Bronchial epithelial cell (primary cell): ENCODE data around the gene ATP6V0B. TPM values are rescaled to one million over a fixed set of nuclear protein-coding genes. Genes with fewer than 3 reads are reported as not detected.

Experiments
- DNase-seq: peaks from one replicate; pipeline ENCODE4 v3.0.0-alpha.2; 2010; ENCODE audit warnings: low read depth
- FAIRE-seq: peaks from 2 replicates; lab custom pipeline; 2011; peaks lifted over from hg19 to GRCh38; lab: Jason Lieb, UNC
- H3K27me3 ChIP-seq: 2 replicates; pipeline ENCODE4 v1.5.1; 2011; ENCODE audit warnings: low read length; ENCODE audit not compliant: control insufficient read depth, insufficient read depth
- H3K36me3 ChIP-seq: 2 replicates; pipeline ENCODE4 v1.5.1; 2011; ENCODE audit warnings: low read length; ENCODE audit not compliant: control insufficient read depth, insufficient read depth
- H3K4me3 ChIP-seq: 2 replicates; pipeline ENCODE4 v1.5.1; 2011; ENCODE audit warnings: mild to moderate bottlenecking, low read depth, low read length, control low read depth
- total RNA-seq: library from RNA; depleted of rRNA; stranded (reverse); fragments of >200 nt; gene quantifications from 2 replicates; pipeline ENCODE4 v1.2.1, GENCODE V29; 2014
- TF ChIP-seq, protein P1 (sequence below): IDR thresholded peaks from 2 replicates; pipeline ENCODE4 v1.5.1; 2011; ENCODE audit warnings: mild to moderate bottlenecking, moderate library complexity, low read length, control low read depth, inconsistent platforms; ENCODE audit not compliant: insufficient read depth, severe bottlenecking

ATP6V0B gene
- total RNA-seq, 1 donor from 2014 or later = 220 TPM

- H3K36me3 ChIP-seq = peaks cover 5% of the 10 kb centered on the region
- FAIRE-seq = no peak
- no peak overlapping the region for H3K4me3 ChIP-seq
- DNase-seq = no peak
- TF ChIP-seq, protein P1, sequence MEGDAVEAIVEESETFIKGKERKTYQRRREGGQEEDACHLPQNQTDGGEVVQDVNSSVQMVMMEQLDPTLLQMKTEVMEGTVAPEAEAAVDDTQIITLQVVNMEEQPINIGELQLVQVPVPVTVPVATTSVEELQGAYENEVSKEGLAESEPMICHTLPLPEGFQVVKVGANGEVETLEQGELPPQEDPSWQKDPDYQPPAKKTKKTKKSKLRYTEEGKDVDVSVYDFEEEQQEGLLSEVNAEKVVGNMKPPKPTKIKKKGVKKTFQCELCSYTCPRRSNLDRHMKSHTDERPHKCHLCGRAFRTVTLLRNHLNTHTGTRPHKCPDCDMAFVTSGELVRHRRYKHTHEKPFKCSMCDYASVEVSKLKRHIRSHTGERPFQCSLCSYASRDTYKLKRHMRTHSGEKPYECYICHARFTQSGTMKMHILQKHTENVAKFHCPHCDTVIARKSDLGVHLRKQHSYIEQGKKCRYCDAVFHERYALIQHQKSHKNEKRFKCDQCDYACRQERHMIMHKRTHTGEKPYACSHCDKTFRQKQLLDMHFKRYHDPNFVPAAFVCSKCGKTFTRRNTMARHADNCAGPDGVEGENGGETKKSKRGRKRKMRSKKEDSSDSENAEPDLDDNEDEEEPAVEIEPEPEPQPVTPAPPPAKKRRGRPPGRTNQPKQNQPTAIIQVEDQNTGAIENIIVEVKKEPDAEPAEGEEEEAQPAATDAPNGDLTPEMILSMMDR = no peak
- no peaks in the 10 kb centered on the region for H3K27me3 ChIP-seq
Measured at GRCh38 chr1:43944860-43945259, 29.9 kb upstream of the ATP6V0B start.

DNA sequence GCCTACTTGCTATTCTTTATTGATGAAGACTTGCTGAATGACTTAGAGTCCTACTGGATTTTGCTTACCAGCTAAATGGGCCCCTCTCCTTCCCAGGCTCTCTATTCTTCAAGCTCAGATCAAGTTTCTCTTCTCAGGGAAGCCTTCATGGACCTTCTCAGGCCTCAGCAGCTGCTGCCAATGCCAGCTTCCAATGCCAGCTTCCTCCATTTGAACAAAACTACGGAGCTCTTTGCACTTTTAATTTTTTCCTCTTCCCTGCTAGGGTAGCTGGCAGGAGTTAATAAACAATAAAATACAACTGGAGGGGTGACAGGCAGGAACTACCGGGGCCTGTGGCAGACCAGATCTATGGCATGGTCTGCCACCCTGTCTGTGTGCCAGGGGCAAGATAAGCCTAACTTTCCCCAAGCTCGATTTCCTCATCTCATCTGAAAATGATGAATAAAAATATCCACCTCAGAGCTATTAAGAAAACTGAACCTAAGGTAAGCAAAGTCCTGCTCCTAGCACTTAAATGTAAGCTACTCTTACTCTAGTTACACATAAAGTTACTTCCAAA lies 29.0 kb upstream of the ATP6V0B start:
- DNase-seq (no peak), FAIRE-seq (no peak)
- TF ChIP-seq, protein P1 = no peak

DNA sequence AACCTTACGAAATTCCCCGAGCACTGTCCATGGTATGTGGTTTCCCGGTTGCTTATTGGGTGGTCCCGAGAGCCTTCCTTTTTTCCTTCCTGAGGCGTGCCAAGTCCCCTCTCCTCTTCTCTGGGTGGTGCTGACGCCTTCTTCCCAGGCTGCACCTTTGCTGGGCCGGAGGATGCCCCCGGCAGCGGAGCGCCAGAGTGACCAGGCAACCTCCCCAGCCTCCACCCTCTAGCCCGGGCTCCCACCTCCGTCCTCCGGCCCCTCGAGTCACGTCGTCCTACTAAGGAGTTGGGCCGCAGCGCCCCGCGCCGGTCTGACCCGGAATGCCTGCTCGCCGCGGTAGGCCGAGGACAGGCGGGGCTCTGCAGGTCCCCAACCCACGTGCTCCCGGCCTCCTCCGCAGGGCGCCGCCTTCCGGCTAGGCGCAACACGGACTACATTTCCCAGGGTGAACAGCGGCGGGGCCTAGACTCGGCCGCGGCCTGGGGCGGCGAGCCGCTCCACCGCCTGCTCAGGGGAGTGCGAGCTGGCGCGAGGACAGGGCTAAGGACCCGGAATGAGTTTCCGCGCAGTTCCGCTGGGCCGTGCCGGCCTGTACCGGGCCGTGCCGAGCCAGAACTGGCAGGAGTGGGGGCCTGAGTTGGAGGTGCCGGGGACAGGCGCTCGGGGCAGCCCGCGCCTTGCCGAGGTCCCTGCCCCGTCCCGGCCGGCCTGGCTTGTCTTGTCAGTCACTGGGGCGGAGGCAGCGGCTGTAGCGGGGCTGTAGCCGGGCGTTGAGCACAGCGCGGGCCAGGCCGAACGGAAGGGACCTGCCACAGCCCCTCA lies 28.3 kb upstream of the ATP6V0B start, which contains the start of gene IPO13:
Gene IPO13, plus strand, starts transcription at position 715 of the 825 bp plus-strand sequence. CDS start 651 bp downstream, outside the sequence.
- Histone ChIP-seq H3K27me3 (no peaks in the 10 kb centered on the region), H3K4me3 (peak within 1 kb of the TSS; percentile 89), H3K36me3 (peaks cover 5% of the 10 kb centered on the region)
- TF ChIP-seq, protein P1 = peak; percentile 77
- FAIRE-seq (no peak), DNase-seq (peak; percentile 90)

More for the DNA sequence above, 29.0 kb upstream of the ATP6V0B start:
- Histone ChIP-seq H3K4me3 (peak overlapping the region; percentile 89), H3K27me3 (no peaks in the 10 kb centered on the region), H3K36me3 (peaks cover 5% of the 10 kb centered on the region)

DNA sequence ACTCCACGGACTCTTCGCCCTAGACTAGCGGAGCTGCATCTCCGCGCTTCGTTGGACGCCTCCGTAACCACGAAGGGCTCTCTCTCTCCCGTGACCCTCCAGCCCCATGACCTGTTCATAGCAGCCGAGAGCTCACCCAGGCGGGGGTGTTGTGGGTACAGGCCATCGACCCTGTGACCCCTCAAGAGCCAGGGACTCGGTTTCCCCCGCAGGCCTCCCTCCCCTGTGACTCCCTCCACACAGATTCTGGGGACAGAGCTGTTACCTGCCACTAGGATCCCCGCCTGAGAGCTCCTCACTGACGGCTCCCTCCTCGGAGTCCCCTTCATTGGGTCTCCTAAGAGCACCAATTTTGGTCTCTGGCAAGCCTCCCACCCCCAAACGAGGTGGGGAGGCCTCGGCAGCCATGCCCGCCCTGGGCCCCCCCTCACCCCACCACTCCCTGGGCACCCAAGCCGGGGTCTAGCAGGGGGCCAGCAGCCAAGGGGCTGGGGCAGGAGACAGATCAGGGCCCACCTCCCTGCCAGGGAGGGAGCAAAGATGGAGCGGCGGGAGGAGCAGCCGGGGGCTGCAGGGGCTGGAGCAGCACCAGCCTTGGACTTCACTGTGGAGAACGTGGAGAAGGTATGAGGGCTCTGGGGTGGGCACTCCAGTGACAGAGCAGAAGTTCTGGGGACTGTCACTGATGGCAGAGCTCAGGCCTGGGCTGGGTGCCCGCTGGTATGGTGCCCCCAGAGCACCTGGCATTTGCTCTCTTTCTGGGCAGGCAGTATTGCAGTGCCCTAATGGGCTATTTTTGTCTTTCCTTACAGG lies 27.5 kb upstream of the ATP6V0B start:
- FAIRE-seq = no peak
- no peaks in the 10 kb centered on the region for H3K27me3 ChIP-seq
- DNase-seq = no peak
- TF ChIP-seq, protein P1 = no peak
- peaks cover 5% of the 10 kb centered on the region for H3K36me3 ChIP-seq
- peak overlapping the region; percentile 89 for H3K4me3 ChIP-seq

GRCh38 chr1:43947874-43948437 lies 26.8 kb upstream of the ATP6V0B start:
- FAIRE-seq (no peak), DNase-seq (no peak)
- Histone ChIP-seq H3K36me3 (peaks cover 5% of the 10 kb centered on the region), H3K4me3 (peak overlapping the region; percentile 89), H3K27me3 (no peaks in the 10 kb centered on the region)
- TF ChIP-seq, protein P1 = no peak
